Subcutaneous abdominal adipose tissue (tissue), 5 donors: ENCODE data around the gene RASAL2.

Experiments
- H3K27ac ChIP-seq: one replicate; pipeline ENCODE4 v1.7.0; 2013; ENCODE audit warnings: low read depth, mild to moderate bottlenecking, inconsistent platforms, low read length, moderate library complexity
- H3K27me3 ChIP-seq, 5 donors: one replicate each; pipeline ENCODE4 v1.7.0; 2013; ENCODE audit warnings: low read length in 5 of 5, inconsistent platforms in 1 of 5; ENCODE audit not compliant: control insufficient read depth in 5 of 5, insufficient read depth in 4 of 5
- H3K36me3 ChIP-seq, 5 donors: one replicate each; pipeline ENCODE4 v1.7.0; 2013; ENCODE audit warnings: low read length in 5 of 5; ENCODE audit not compliant: control insufficient read depth in 5 of 5, insufficient read depth in 5 of 5
- H3K4me1 ChIP-seq, 5 donors: one replicate each; pipeline ENCODE4 v1.7.0; 2013; ENCODE audit warnings: low read length in 5 of 5, mild to moderate bottlenecking in 3 of 5, moderate library complexity in 1 of 5; ENCODE audit not compliant: control insufficient read depth in 5 of 5, insufficient read depth in 5 of 5
- H3K4me3 ChIP-seq, 5 donors: one replicate each; pipeline ENCODE4 v1.7.0; 2013; ENCODE audit warnings: low read length in 5 of 5, low read depth in 1 of 5
- H3K9ac ChIP-seq, 5 donors: one replicate each; pipeline ENCODE4 v1.7.0; 2013; ENCODE audit warnings: low read length in 5 of 5, mild to moderate bottlenecking in 4 of 5, moderate library complexity in 3 of 5
- H3K9me3 ChIP-seq, 5 donors: one replicate each; pipeline ENCODE4 v1.7.0; 2013; ENCODE audit warnings: low read length in 5 of 5; ENCODE audit not compliant: control insufficient read depth in 5 of 5
- donor health status: healthy.
- donor health status: healthy.
- donor health status: healthy.
- donor health status: healthy.
- donor health status: healthy.

Gene RASAL2

GRCh38 chr1:178055779-178056471 lies 38.0 kb upstream of the RASAL2 start:
- H3K36me3 ChIP-seq = no peaks in the 10 kb centered on the region
- H3K9me3 ChIP-seq = no peaks in the 10 kb centered on the region
- peaks cover 14 to 93% (median 56%) of the 10 kb centered on the region in 5 donors for H3K4me1 ChIP-seq
- H3K27ac ChIP-seq = peak overlapping the region; percentile 63
- H3K9ac ChIP-seq = peak overlapping the region in 3 of 5 donors; percentile 1 to 41 (median 9)
- no peak overlapping the region for H3K4me3 ChIP-seq
- H3K27me3 ChIP-seq = no peaks in the 10 kb centered on the region

- H3K27ac ChIP-seq = peak overlapping the region; percentile 74
- no peak overlapping the region for H3K9ac ChIP-seq
- peak overlapping the region in 3 of 5 donors; percentile 8 to 18 (median 9) for H3K4me3 ChIP-seq
- no peaks in the 10 kb centered on the region for H3K36me3 ChIP-seq
- H3K4me1 ChIP-seq = peaks cover 15 to 90% (median 60%) of the 10 kb centered on the region in 5 donors
- H3K9me3 ChIP-seq = no peaks in the 10 kb centered on the region
- no peaks in the 10 kb centered on the region for H3K27me3 ChIP-seq
Measured at GRCh38 chr1:178057141-178057765, 36.7 kb upstream of the RASAL2 start.

- peak overlapping the region in 1 of 5 donors; percentile 60 for H3K9ac ChIP-seq
Measured at GRCh38 chr1:178057912-178058534, 35.9 kb upstream of the RASAL2 start.

DNA sequence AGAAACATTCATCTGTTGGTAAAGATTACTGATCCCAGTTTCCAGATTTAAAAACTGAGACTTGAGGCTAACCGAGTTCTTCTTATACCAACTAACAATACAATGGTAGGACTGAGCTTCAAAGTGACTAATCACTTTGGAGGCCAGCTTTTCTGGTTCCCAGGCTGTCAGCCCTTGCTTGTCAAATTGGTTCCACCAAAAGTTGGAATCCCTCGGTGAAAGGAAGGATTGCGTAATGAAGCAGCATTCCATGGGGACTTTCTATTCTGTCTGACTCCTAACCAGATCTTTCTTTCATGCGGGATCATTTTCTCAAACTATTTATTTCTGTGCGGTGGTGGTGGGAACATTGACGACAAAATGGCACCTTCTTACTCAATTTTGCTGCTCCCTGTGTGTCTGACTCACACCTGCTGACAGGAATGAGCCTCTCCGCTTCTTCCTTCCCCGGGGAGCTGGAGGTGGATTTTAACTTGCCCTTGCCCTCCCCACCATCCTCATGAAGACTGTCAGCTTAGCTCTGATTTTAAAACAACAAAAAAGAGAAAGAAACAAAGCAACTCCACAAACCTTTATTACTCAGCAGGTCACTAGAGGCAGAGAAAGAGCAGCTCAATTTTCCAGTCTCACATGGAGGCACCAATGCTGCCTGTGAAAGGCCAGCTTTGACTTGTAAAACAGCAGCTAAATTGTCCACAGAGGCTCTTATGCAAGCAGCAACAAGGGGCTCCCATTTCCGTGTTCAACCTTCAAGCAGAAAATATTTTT lies 32.9 kb upstream of the RASAL2 start:
- H3K36me3 ChIP-seq = no peaks in the 10 kb centered on the region
- peak overlapping the region; percentile 15 for H3K27ac ChIP-seq
- no peaks in the 10 kb centered on the region for H3K27me3 ChIP-seq
- peak overlapping the region in 2 of 5 donors; percentile 19 to 24 for H3K4me3 ChIP-seq
- H3K4me1 ChIP-seq = peaks cover 13 to 60% (median 50%) of the 10 kb centered on the region in 5 donors
- H3K9me3 ChIP-seq = no peaks in the 10 kb centered on the region
- H3K9ac ChIP-seq = no peak overlapping the region

More at GRCh38 chr1:178057912-178058534, 35.9 kb upstream of the RASAL2 start:
- H3K36me3 ChIP-seq = no peaks in the 10 kb centered on the region
- H3K4me3 ChIP-seq = peak overlapping the region; percentile 30 to 42 (median 38)
- no peaks in the 10 kb centered on the region for H3K9me3 ChIP-seq
- no peaks in the 10 kb centered on the region for H3K27me3 ChIP-seq
- H3K27ac ChIP-seq = peak overlapping the region; percentile 74
- peaks cover 15 to 83% (median 60%) of the 10 kb centered on the region in 5 donors for H3K4me1 ChIP-seq

- Histone ChIP-seq H3K4me1 (peaks cover 8 to 54% (median 44%) of the 10 kb centered on the region in 5 donors), H3K9ac (no peak overlapping the region), H3K36me3 (no peaks in the 10 kb centered on the region), H3K27me3 (no peaks in the 10 kb centered on the region), H3K9me3 (no peaks in the 10 kb centered on the region), H3K27ac (peak overlapping the region; percentile 15), H3K4me3 (no peak overlapping the region)
Measured at GRCh38 chr1:178061620-178062019, 32.3 kb upstream of the RASAL2 start.

DNA sequence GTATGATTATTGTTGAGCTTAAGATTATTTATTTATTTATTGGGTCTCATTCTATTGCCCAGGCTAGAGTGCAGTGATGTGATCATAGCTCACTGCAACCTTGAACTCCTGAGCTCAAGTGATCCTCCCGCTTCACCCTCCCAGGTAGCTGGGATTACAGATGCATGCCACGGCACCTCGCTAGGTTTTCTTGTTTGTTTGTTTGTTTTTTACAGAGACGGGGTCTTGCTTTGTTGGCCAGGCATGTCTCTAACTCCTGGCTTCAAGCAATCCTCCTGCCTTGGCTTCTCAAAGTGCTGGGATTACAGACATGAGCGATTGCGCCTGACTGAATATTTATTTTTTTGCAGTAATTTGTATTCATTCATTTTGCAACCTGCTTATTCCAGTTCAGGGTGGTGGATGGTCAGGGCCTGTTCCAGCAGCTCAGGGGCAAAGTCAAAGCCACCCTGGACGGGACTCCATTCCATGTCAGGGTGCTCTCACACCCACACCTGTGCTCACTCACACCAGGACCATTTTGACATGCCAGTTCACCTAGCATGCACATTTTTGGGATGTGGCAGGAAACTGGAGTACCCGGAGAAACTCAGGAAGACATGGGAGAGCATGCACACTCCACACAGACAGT lies 29.6 kb upstream of the RASAL2 start:
- Histone ChIP-seq H3K4me1 (peaks cover 5 to 27% (median 21%) of the 10 kb centered on the region in 5 donors), H3K4me3 (no peak overlapping the region), H3K36me3 (no peaks in the 10 kb centered on the region), H3K27ac (no peak overlapping the region), H3K9me3 (no peaks in the 10 kb centered on the region), H3K9ac (no peak overlapping the region), H3K27me3 (no peaks in the 10 kb centered on the region)

DNA sequence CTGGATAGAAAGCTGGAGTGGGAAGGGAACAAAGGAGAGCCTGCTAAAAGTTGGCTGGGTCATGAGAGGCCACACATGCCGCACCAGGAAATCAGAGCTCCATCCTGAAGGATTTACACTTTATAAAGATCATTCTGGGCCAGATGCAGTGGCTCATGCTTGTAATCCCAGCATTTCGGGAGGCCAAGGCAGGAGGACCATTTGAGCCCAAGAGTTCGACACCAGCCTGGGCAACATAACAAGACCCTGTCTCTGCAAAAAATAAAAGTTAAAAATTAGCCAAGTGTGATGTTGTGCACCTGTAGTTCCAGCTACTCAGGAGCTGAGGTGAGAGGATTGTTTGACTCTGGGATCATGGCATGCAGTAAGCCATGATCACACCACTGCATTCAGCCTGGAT lies 28.7 kb upstream of the RASAL2 start:
- H3K9ac ChIP-seq = no peak overlapping the region
- H3K36me3 ChIP-seq = no peaks in the 10 kb centered on the region
- H3K4me3 ChIP-seq = no peak overlapping the region
- no peak overlapping the region for H3K27ac ChIP-seq
- H3K4me1 ChIP-seq = peaks cover 5 to 17% (median 12%) of the 10 kb centered on the region in 5 donors
- no peaks in the 10 kb centered on the region for H3K27me3 ChIP-seq
- H3K9me3 ChIP-seq = no peaks in the 10 kb centered on the region

DNA sequence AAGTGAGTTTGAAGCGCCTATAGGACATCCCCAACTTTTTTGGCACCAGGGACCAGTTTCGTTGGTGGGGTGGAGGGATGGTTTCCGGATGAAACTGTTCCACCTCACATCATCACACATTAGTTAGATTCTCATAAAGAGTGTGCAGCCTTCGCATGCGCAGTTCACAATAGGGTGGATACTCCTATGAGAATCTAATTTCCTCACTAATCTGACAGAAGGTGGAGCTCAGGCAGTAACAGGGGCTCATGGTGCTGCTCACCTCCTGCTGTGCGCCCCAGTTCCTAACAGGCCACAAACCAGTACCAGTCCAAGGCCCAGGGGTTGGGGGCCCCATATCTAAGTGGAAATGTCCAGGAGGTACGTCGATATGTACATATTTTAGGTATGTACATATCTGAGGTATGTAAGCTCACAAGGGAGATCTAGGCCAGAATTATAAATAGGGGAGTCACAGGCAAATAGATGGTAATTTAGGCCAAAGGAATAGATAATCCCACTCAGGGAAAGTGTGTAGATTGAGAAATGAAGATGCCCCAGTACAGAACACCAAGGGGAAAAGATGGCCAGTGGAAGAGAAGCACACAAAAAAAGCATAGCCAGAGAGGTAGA lies 27.5 kb upstream of the RASAL2 start:
- Histone ChIP-seq H3K9ac (no peak overlapping the region), H3K9me3 (no peaks in the 10 kb centered on the region), H3K27me3 (no peaks in the 10 kb centered on the region), H3K4me1 (peaks cover 0 to 6% (median under 1%) of the 10 kb centered on the region in 5 donors), H3K4me3 (no peak overlapping the region), H3K27ac (no peak overlapping the region), H3K36me3 (no peaks in the 10 kb centered on the region)

- no peaks in the 10 kb centered on the region for H3K9me3 ChIP-seq
- H3K4me3 ChIP-seq = no peak overlapping the region
- H3K9ac ChIP-seq = no peak overlapping the region
- no peak overlapping the region for H3K27ac ChIP-seq
- H3K4me1 ChIP-seq = no peaks in the 10 kb centered on the region
- no peaks in the 10 kb centered on the region for H3K27me3 ChIP-seq
- no peaks in the 10 kb centered on the region for H3K36me3 ChIP-seq
Measured at GRCh38 chr1:178066908-178067614, 26.8 kb upstream of the RASAL2 start.
